HG03025 (cell line): ENCODE data around the gene TBC1D1.
"Not testable (repeated sequence)": the region's sequence is repeated elsewhere in the genome, so short reads cannot be mapped to it uniquely, and the experiment has no call there.

Source experiments
- ATAC-seq: cut with Tn5 transposase; IDR thresholded peaks from one replicate; pipeline ENCODE4 v1.9.1; 2021; ENCODE audit warnings: mild to moderate bottlenecking, moderate library complexity; ENCODE audit not compliant: unreplicated experiment, low FRiP score

Gene TBC1D1

DNA sequence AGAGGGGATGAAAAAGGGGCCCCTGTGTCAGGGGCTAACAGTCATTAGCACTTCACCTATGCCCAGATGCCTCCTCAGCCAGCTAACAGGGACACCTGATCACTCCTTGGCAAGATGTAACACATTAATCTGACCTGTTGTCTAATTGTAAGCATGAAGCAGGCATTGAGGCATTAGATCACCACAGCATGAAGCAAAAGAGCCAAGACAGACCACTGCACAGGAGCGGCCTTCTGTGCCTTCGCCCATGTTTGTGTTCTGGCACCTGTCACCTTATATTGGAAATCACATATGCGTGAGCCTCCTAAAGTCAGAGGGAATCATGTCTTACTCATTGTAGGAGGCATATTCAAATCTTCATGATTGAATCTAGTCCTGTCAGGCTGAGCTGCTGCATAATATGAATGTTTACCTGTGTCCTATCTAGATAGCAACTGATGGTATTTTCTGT, 117.7 kb downstream of the TBC1D1 start:
- ATAC-seq = no peak

DNA sequence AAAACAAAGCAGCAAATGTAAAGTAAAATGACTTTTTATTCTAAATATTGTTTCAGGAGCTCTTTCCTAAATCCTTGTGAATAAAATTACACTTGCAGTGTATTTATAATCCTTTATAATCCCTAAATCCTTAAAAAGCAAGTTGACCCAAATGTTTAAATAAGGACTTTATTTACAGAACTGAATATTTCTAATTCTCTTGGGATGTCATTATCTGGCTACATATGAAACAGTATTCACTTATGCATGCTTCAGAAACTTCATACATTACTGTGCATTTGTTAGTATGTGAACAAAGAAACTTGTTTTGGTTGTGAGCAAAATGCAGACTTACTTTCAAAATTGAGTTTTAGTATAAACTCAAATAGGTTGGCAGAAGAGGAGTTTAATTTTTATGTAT, 118.5 kb downstream of the TBC1D1 start:
- no peak for ATAC-seq

DNA sequence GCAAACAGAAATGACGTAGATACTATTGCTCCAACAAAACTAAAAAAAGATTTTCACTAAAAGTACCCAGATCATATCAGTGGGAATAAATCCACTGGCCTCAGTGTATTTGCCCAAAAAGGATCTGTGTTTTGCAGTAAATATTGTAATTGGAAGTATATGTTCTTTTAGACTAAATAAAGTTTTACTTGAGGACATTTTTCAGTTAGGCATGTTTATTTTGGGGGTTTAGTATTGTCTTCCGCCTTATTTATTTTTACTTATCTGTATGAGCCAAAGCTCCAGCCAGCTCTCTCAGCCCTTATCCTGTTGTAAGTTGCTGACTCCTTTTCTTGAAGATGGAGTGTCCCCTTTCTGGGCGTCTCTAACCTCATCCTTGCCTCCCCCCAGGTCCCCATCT, 119.1 kb downstream of the TBC1D1 start:
- no peak for ATAC-seq

DNA sequence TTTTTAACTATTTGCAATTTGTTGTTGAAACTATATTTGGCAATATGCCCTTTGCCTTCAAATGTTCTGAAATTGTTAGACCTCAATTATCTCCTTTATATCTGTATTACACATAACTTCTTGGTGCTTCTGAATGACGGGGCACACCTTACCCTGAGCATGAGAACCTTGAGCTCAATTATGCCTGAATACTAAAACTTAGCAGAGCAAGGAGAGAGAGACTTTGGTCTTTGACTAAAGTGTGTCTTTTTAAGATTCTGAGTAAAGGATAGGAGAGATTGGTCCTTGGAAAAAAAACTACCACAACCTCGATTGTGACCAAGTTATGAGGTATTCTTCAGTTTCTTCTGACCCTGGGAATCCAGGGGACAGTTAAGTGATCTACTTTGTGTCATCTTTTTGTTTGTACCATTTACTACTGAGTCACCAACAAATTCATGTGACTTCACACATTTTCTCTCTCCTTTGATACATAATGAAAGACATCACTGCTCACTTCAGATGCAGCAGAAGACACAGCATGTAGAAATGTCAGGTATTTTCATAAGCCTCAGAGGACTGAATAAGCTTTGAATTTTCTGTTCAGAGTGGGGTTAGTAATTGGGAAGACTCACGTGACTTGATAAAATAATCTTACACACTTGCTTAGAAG, 120.8 kb downstream of the TBC1D1 start:
- no peak for ATAC-seq

GRCh38 chr4:38013461-38014366, 122.8 kb downstream of the TBC1D1 start:
- no peak for ATAC-seq

DNA sequence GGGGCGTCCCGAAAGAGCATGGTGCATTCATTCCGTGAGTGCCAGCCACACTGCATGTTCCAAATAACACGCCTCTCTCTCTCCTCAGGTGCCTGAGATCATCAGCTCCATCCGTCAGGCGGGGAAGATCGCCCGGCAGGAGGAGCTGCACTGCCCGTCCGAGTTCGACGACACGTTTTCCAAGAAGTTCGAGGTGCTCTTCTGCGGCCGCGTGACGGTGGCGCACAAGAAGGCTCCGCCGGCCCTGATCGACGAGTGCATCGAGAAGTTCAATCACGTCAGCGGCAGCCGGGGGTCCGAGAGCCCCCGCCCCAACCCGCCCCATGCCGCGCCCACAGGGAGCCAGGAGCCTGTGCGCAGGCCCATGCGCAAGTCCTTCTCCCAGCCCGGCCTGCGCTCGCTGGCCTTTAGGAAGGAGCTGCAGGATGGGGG, 123.6 kb downstream of the TBC1D1 start:
- ATAC-seq = no peak

- no peak for ATAC-seq
Measured at GRCh38 chr4:38015886-38016515, 125.1 kb downstream of the TBC1D1 start.

DNA sequence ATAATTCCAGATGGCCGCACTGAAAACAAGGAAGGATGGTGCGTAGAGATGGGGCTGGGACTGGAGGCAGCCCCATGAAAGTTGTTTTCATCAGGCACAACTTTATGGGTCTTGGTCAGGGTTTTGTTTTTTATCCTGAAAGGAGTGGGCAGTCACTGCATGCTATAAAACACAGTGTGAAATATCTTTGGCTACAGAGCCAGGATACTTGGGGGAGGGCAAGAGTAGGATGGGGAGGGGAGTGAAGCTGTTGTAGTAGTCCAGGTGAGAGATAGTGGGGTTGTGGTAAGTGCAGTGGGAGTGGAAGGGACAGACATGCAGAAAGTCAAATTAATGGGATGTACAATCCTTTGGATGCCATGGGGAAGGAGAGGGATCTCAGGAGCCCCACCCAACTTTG, 125.8 kb downstream of the TBC1D1 start:
- no peak for ATAC-seq

DNA sequence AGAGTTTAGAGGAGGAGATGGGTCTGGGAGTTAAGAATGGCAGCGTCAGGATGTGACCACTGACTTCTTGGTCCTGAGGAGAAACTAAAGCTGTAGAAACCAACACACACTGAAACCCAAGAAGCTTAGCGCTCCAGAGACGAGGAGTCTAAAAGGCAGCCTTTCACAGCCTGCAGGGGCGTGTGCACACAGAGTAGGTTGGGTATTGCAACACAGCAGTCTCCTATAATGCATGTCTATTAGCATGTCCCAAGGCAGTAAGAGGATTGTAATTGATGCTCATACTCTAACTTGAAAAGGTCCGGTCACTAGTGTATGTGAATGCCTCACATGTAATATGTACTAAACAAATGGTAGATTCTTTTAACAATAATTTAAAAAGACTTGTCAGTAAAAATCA, 126.7 kb downstream of the TBC1D1 start:
- no peak for ATAC-seq

- ATAC-seq = no peak
Measured at GRCh38 chr4:38020386-38020785, 129.5 kb downstream of the TBC1D1 start.

DNA sequence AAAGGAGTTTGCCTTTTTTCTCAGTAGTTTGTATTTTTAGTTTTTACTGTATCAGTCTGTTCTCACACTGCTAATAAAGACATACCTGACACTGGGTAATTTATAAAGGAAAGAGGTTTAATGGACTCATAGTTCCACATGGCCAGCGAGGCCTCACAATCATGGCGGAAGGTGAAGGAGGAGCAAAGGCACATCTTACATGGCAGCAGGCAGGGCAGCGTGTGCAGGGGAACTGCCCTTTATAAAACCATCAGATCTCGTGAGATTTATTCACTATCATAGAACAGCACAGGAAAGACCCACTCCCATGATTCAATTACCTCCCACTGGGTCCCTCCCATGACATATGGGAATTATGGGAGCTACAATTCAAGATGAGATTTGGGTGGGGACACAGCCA, 130.1 kb downstream of the TBC1D1 start:
- ATAC-seq = not testable (repeated sequence)

DNA sequence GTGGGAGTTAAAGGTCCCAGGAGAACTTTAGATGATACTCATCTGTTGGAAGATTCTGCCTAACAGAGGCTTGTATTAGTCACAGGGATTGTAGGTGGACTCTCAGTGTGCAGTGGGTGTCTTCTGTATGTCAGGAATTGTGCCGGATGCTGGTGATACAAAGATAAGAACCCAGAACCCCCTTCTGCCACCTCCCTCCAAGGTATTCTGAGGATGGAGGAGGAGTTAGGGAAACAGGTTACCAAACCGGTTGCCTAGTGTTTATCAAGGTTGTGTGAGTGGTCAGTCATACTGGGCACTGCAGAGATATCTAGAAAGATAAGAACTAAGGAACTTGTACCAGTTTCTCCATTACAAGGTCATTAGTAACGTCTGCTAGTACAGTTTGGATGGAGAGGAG, 130.9 kb downstream of the TBC1D1 start:
- ATAC-seq = no peak

GRCh38 chr4:38023347-38024205, 132.7 kb downstream of the TBC1D1 start:
- ATAC-seq = no peak

GRCh38 chr4:38024206-38024509, 133.3 kb downstream of the TBC1D1 start:
- no peak for ATAC-seq

DNA sequence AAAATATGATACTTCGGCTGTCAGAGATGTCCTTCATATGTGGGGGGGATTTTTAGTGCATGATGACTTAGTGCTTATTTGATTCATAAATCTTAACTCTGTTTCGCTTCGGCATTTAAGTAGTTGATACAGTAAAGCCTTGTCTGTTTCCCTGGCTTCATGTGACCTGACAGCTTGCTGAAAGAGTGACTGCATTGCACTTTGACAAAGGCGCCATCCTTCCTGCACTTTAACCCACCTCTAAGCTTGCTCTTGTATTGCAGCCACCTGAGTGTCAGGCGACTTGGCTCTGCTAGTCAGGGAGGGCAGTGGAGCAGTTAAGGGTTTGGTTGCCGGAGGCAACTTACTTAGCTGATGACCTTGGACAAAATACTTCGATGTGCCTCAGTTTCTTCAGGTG, 134.8 kb downstream of the TBC1D1 start:
- ATAC-seq = no peak

DNA sequence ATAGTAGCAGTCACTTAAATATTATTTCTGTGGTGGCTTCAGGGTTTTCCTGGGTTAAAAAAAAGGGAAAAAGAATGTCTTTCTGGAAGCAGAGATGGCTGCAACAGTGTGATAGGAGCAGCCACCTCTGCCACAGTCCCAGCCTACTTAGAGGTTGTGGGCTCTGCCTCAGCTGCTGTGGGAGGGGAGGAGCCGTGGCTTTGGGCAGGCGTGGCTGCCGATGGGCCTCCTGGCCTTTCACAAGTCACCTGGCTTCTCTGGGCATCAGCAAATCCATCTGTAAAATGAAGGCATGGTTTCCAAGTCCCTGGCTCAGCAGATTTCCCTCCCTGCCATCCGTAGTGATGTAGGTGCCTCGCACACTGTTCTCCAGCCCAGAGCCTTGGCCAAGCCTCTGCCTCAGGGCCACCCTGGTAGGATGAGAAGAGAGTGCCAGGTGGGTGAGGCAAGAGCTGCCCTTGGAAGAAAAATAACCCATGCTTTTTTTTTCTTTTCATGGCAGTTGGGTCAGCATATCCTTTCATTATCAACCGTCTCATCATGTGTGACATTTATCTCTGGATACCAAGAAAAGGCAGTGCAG, 135.4 kb downstream of the TBC1D1 start:
- ATAC-seq = no peak

GRCh38 chr4:38030023-38030422, 139.1 kb downstream of the TBC1D1 start:
- no peak for ATAC-seq

DNA sequence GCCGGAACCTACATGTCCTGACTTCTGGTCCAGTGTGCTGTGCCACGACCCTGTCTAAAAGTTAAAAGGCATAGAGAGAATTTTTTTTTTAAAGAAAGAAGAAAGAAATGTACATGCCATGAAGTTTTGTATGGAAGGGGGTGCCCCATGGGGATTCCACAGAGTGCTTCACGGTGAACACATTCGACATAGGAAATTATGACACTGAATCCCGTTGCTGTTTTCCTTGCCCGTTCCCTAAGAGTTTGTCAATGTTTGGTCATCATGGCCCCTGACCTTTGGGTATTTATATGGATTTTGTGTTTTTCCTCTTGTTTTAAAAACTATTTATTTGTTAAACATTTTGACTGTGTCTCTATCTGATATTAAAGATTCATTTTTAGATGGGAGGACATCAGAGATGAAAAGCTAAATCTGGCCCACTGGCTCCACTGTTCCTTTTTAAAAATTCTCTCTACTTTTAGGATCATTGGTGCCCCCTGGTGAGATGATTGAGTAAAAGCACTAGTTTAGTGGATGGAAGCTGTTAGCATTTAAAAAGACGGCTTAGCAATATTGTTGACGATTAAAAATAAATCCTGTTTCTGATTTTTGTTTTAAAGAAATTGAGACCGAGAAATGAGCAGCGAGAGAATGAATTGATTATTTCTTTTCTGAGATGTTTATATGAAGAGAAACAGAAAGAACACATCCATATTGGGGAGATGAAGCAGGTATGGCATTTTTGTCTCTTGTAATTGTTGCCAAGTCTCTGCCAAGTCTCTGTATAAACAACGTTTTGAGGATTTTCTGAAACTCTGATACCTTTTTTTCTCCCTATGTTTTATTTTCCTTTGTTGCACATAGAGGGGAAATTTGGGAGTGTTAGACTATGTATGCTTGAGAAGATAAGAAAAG, 144.3 kb downstream of the TBC1D1 start:
- ATAC-seq = no peak

- no peak for ATAC-seq
Measured at GRCh38 chr4:38036548-38036947, 145.7 kb downstream of the TBC1D1 start.
